Hippocampal formation (tissue), 2 donors: ENCODE measurements around the gene LRPPRC.
A peak's percentile ranks its signal among the peaks of the same experiment; 100 is the strongest.
"Not testable (repeated sequence)": the region's sequence is repeated elsewhere in the genome, so short reads cannot be mapped to it uniquely, and the experiment has no call there.

Source experiments
- DNase-seq, 2 donors: peaks; one replicate each; lab custom pipeline; 2025; lab: John Stamatoyannopoulos, UW

LRPPRC gene

GRCh38 chr2:43911136-43911790, 84.5 kb downstream of the LRPPRC start:
- not testable (repeated sequence) for DNase-seq

GRCh38 chr2:43906448-43907109, 89.2 kb downstream of the LRPPRC start:
- DNase-seq = no peak

GRCh38 chr2:43905871-43906270, 89.9 kb downstream of the LRPPRC start:
- DNase-seq = no peak

- no peak for DNase-seq
These were observed 90.4 kb downstream of the LRPPRC start for GRCh38 chr2:43905371-43905803.

- no peak for DNase-seq
These were observed 96.2 kb downstream of the LRPPRC start for GRCh38 chr2:43899589-43899988.

GRCh38 chr2:43898838-43899346, 96.9 kb downstream of the LRPPRC start:
- DNase-seq = no peak

GRCh38 chr2:43898134-43898837, 97.5 kb downstream of the LRPPRC start:
- DNase-seq = no peak

GRCh38 chr2:43897492-43897891, 98.3 kb downstream of the LRPPRC start:
- DNase-seq = no peak

GRCh38 chr2:43896906-43897305, 98.9 kb downstream of the LRPPRC start:
- DNase-seq = no peak

- no peak for DNase-seq
These were observed 101.0 kb downstream of the LRPPRC start for GRCh38 chr2:43894743-43895142.

GRCh38 chr2:43890855-43891254, 104.9 kb downstream of the LRPPRC start:
- DNase-seq = no peak

- no peak for DNase-seq
These were observed 106.4 kb downstream of the LRPPRC start for GRCh38 chr2:43889416-43889815.

- DNase-seq = no peak
These were observed 108.6 kb downstream of the LRPPRC start for GRCh38 chr2:43887176-43887575.

GRCh38 chr2:43885132-43885632, 110.6 kb downstream of the LRPPRC start:
- DNase-seq = no peak

- DNase-seq = no peak
These were observed 111.1 kb downstream of the LRPPRC start for GRCh38 chr2:43884689-43885088.

- DNase-seq = no peak
These were observed 113.5 kb downstream of the LRPPRC start for GRCh38 chr2:43882312-43882711.

GRCh38 chr2:43880952-43881351, 114.8 kb downstream of the LRPPRC start:
- DNase-seq = no peak

GRCh38 chr2:43880471-43880870, 115.3 kb downstream of the LRPPRC start:
- DNase-seq = no peak

- no peak for DNase-seq
These were observed 116.5 kb downstream of the LRPPRC start for GRCh38 chr2:43879261-43879660.

- DNase-seq = peak; percentile 25 to 48
These were observed 117.9 kb downstream of the LRPPRC start for GRCh38 chr2:43877782-43878464.

- DNase-seq = no peak
These were observed 120.9 kb downstream of the LRPPRC start for GRCh38 chr2:43874776-43875451.
